CD14-positive monocyte (primary cell): ENCODE measurements around the gene SNX8. TPM values are rescaled to one million over a fixed set of nuclear protein-coding genes. Genes with fewer than 3 reads are reported as not detected.

Experiments
- DNase-seq, 3 donors: peaks; one replicate each; pipeline ENCODE4 v3.0.0-alpha.2; 2011 to 2022
- H2AFZ ChIP-seq: 2 replicates; pipeline ENCODE4 v1.6.0; 2012; ENCODE audit warnings: mild to moderate bottlenecking, low read depth, low read length, inconsistent platforms; ENCODE audit not compliant: insufficient read depth, poor library complexity, severe bottlenecking
- H3K27ac ChIP-seq, 2 donors: 1 replicate in 1 of 2; 2 replicates in 1 of 2; pipeline ENCODE4 v1.5.1; 2012 to 2013; ENCODE audit warnings: low read length in 2 of 2, control low read depth in 1 of 2, inconsistent platforms in 1 of 2, low read depth in 1 of 2, mild to moderate bottlenecking in 1 of 2
- H3K27me3 ChIP-seq, 2 donors: one replicate each; pipeline versions ENCODE4 v1.6.0 to v1.6.1; 2011 to 2013; ENCODE audit warnings: low read length in 2 of 2; ENCODE audit not compliant: control insufficient read depth in 2 of 2, insufficient read depth in 2 of 2
- H3K36me3 ChIP-seq, 2 donors: replicated peaks in 1 of 2; 1 replicate in 1 of 2; 2 replicates in 1 of 2; pipeline versions ENCODE4 v1.5.1 to v1.6.1; 2012 to 2013; ENCODE audit warnings: low read length in 2 of 2, control low read depth in 1 of 2, inconsistent platforms in 1 of 2, mild to moderate bottlenecking in 1 of 2; ENCODE audit not compliant: insufficient read depth in 2 of 2, control insufficient read depth in 1 of 2
- H3K4me1 ChIP-seq, 2 donors: 1 replicate in 1 of 2; 2 replicates in 1 of 2; pipeline versions ENCODE4 v1.5.1 to v1.6.1; 2012 to 2013; ENCODE audit warnings: low read length in 2 of 2, control low read depth in 1 of 2, inconsistent platforms in 1 of 2, mild to moderate bottlenecking in 1 of 2, moderate library complexity in 1 of 2; ENCODE audit not compliant: insufficient read depth in 2 of 2, control insufficient read depth in 1 of 2
- H3K4me2 ChIP-seq: replicated peaks from 2 replicates; pipeline ENCODE3; 2012; ENCODE audit warnings: low read length, moderate library complexity, mild to moderate bottlenecking; ENCODE audit not compliant: poor library complexity, severe bottlenecking; ENCODE audit errors: extremely low read depth
- H3K4me3 ChIP-seq, 3 experiments: fragments of 200-600 bp in 1 of 3; sonication (generic) in 1 of 3; replicated peaks in 1 of 3; 1 replicate in 2 of 3; 2 replicates in 1 of 3; pipeline ENCODE4 v1.5.1; 2011 to 2013; ENCODE audit warnings: low read length in 3 of 3, mild to moderate bottlenecking in 3 of 3, control low read depth in 2 of 3, low read depth in 2 of 3, inconsistent platforms in 1 of 3, moderate library complexity in 1 of 3
- H3K79me2 ChIP-seq: 2 replicates; pipeline ENCODE4 v1.6.0; 2012; ENCODE audit warnings: mild to moderate bottlenecking, control low read depth, inconsistent platforms, low read length, moderate library complexity; ENCODE audit not compliant: insufficient read depth
- H3K9ac ChIP-seq: 2 replicates; pipeline ENCODE4 v1.6.0; 2017; ENCODE audit warnings: low read length, mild to moderate bottlenecking; ENCODE audit not compliant: insufficient read depth, poor library complexity, severe bottlenecking
- H3K9me3 ChIP-seq, 2 donors: replicated peaks in 1 of 2; 1 replicate in 1 of 2; 2 replicates in 1 of 2; pipeline versions ENCODE4 v1.5.1 to v1.6.1; 2012 to 2013; ENCODE audit warnings: low read length in 2 of 2, control low read depth in 1 of 2; ENCODE audit not compliant: control insufficient read depth in 1 of 2, insufficient read depth in 1 of 2
- H4K20me1 ChIP-seq: 2 replicates; pipeline ENCODE4 v1.6.0; 2012; ENCODE audit warnings: mild to moderate bottlenecking, low read length, control low read depth, moderate library complexity; ENCODE audit not compliant: insufficient read depth
- H3K27ac Mint-ChIP-seq, 7 donors: one replicate each; pipeline ENCODE4 v1.8.0; 2020; ENCODE audit warnings: mild to moderate bottlenecking in 7 of 7, mixed read lengths in 7 of 7, moderate library complexity in 6 of 7, inconsistent platforms in 2 of 7
- H3K27me3 Mint-ChIP-seq, 3 donors: one replicate each; pipeline ENCODE4 v1.8.0; 2021 to 2022; ENCODE audit warnings: low read depth in 3 of 3, mild to moderate bottlenecking in 3 of 3, mixed read lengths in 3 of 3, moderate library complexity in 3 of 3, inconsistent platforms in 1 of 3
- H3K36me3 Mint-ChIP-seq, 2 donors: one replicate each; pipeline ENCODE4 v1.8.0; 2020; ENCODE audit warnings: mixed read lengths in 2 of 2, inconsistent platforms in 1 of 2, mild to moderate bottlenecking in 1 of 2
- H3K4me1 Mint-ChIP-seq: one replicate; pipeline ENCODE4 v1.8.0; 2020; ENCODE audit warnings: mild to moderate bottlenecking, mixed read lengths
- H3K4me3 Mint-ChIP-seq, 2 donors: one replicate each; pipeline ENCODE4 v1.8.0; 2020; ENCODE audit warnings: mild to moderate bottlenecking in 2 of 2, mixed read lengths in 2 of 2, moderate library complexity in 1 of 2
- H3K9me3 Mint-ChIP-seq, 7 donors: one replicate each; pipeline ENCODE4 v1.8.0; 2020 to 2022; ENCODE audit warnings: mixed read lengths in 7 of 7, mild to moderate bottlenecking in 6 of 7, moderate library complexity in 6 of 7, inconsistent platforms in 2 of 7
- CTCF ChIP-seq: fragments of 200-600 bp; IDR thresholded peaks from one replicate; pipeline ENCODE4 v1.8.0; 2022; ENCODE audit warnings: antibody characterized with exemption, mild to moderate bottlenecking
- WGBS: methylation state at CpG from one replicate; pipeline ENCODE4 v1.1.5; 2013; ENCODE audit warnings: missing lambda C conversion rate; ENCODE audit not compliant: insufficient coverage; 5-methylcytosine and 5-hydroxymethylcytosine counted together
- intact Hi-C, 2 donors: fragments of 100-400 bp; cut with micrococcal nuclease; formaldehyde crosslinking; loops; one replicate each; pipeline versions ENCODE4 v1.15.0 to v1.15.1; 2023
- polyA plus RNA-seq, 3 donors: library from polyadenylated mRNA; depleted of rRNA in 1 of 3; unstranded in 2 of 3; stranded (reverse) in 1 of 3; fragments of 300-500 nt in 2 of 3; fragments of >200 nt in 1 of 3; fragmentation: Illumina TruSeq in 2 of 3; gene quantifications; 1 replicate in 2 of 3; 2 replicates in 1 of 3; pipeline ENCODE4 v1.2.3, GENCODE V29; 2012 to 2021

SNX8 gene
- polyA plus RNA-seq, 3 donors, result 15.4 to 43.7 (median 41.9) TPM

GRCh38 chr7:2354939-2355704 lies 40.9 kb upstream of the SNX8 start:
- H3K36me3 ChIP-seq, result peaks cover 10 to 28% of the 10 kb centered on the region in 2 donors
- peak overlapping the region; percentile 90 for H3K4me2 ChIP-seq
- Mint-ChIP-seq H3K27ac (peak overlapping the region in 6 of 7 donors; percentile 78 to 99 (median 84)), H3K36me3 (peaks cover 10 to 19% of the 10 kb centered on the region in 2 donors), H3K4me3 (peak overlapping the region; percentile 86), H3K9me3 (peaks cover 0 to 4% (median 0%) of the 10 kb centered on the region in 7 donors), H3K4me1 (peaks cover 33% of the 10 kb centered on the region), H3K27me3 (peaks cover 0 to 2% (median 1%) of the 10 kb centered on the region in 3 donors)
- H3K9ac ChIP-seq, result peak overlapping the region; percentile 97
- H3K9me3 ChIP-seq, result no peaks in the 10 kb centered on the region
- H3K4me1 ChIP-seq, result peaks cover 24 to 31% of the 10 kb centered on the region in 2 donors
- peak overlapping the region; percentile 65 for H2AFZ ChIP-seq
- DNase-seq, result no peak
- WGBS, result under 1% methylated on average over 92 of the region's 92 CpGs
- peaks cover 53% of the 10 kb centered on the region for H3K79me2 ChIP-seq
- H3K27me3 ChIP-seq, result no peaks in the 10 kb centered on the region
- intact Hi-C loops, result loop anchor here (2.0 to 10.0 kb wide), 4 partner anchors 40 to 780 kb away; partner anchors contain the start of genes CHST12 (in 1 of the 2), PSMG3 (in 1 of the 2) and SNX8 (in 1 of the 2)
- peaks cover 51% of the 10 kb centered on the region for H4K20me1 ChIP-seq
- H3K27ac ChIP-seq, result peak overlapping the region in 1 of 2 donors; percentile 100
- TF ChIP-seq CTCF, result no peak
- peak overlapping the region; percentile 72 to 88 (median 85) for H3K4me3 ChIP-seq

- peaks cover 30% of the 10 kb centered on the region for H3K4me1 Mint-ChIP-seq
- peak within 1 kb of the TSS; percentile 86 to 90 for H3K4me3 Mint-ChIP-seq
- TF ChIP-seq CTCF, result no peak
- WGBS, result under 1% methylated on average over 45 of the region's 55 CpGs
- Histone ChIP-seq H3K36me3 (peaks cover 6 to 20% of the 10 kb centered on the region in 2 donors), H3K4me3 (peak within 1 kb of the TSS; percentile 72 to 88 (median 85)), H2AFZ (peak within 1 kb of the TSS; percentile 89), H3K79me2 (peaks cover 45% of the 10 kb centered on the region), H3K9me3 (no peaks in the 10 kb centered on the region), H3K4me2 (peak within 1 kb of the TSS; percentile 90), H3K4me1 (peaks cover 24 to 31% of the 10 kb centered on the region in 2 donors), H3K27ac (peak within 1 kb of the TSS; percentile 88 to 100), H4K20me1 (peaks cover 43% of the 10 kb centered on the region), H3K27me3 (no peaks in the 10 kb centered on the region), H3K9ac (peak within 1 kb of the TSS; percentile 97)
- intact Hi-C loops, result loop anchor here in 1 of 2 donors (2.0 to 10.0 kb wide), 3 partner anchors 40 to 780 kb away; partner anchors contain the start of genes PSMG3 and SNX8
- DNase-seq, result peak; percentile 88 to 95 (median 94)
- peak within 1 kb of the TSS; percentile 96 to 100 (median 99) for H3K27ac Mint-ChIP-seq
- H3K9me3 Mint-ChIP-seq, result peaks cover 0 to 4% (median 0%) of the 10 kb centered on the region in 7 donors
- H3K36me3 Mint-ChIP-seq, result peaks cover 5 to 14% of the 10 kb centered on the region in 2 donors
- peaks cover 0 to 2% (median 1%) of the 10 kb centered on the region in 3 donors for H3K27me3 Mint-ChIP-seq
Measured at GRCh38 chr7:2354186-2354938, 40.1 kb upstream of the SNX8 start, which contains the start of gene EIF3B. Gene EIF3B, plus strand, starts transcription at chr7:2354827. Its CDS starts 95 bp downstream, at chr7:2354922.
